Sigmoid colon (tissue), 4 donors: ENCODE results near the gene HRG.

Source experiments
- POLR2A ChIP-seq, 2 donors: fragments of 450-650 bp; IDR thresholded peaks; one replicate each; pipeline ENCODE4 v1.6.1; 2016; ENCODE audit warnings: antibody characterized with exemption in 2 of 2, mild to moderate bottlenecking in 2 of 2, moderate library complexity in 2 of 2
- POLR2AphosphoS5 ChIP-seq, 4 donors: sonication (generic); formaldehyde crosslinking; IDR thresholded peaks; one replicate each; pipeline ENCODE4 v1.6.1; 2017; ENCODE audit warnings: antibody characterized with exemption in 4 of 4
- TF ChIP-seq, protein P1 (sequence below), 4 experiments: fragments of 450-650 bp in 3 of 4; fragments of 200-600 bp in 1 of 4; IDR thresholded peaks; one replicate each; pipeline ENCODE4 v1.5.1; 2016 to 2019; ENCODE audit warnings: antibody characterized with exemption in 4 of 4, mild to moderate bottlenecking in 3 of 4, moderate library complexity in 2 of 4

DNA sequence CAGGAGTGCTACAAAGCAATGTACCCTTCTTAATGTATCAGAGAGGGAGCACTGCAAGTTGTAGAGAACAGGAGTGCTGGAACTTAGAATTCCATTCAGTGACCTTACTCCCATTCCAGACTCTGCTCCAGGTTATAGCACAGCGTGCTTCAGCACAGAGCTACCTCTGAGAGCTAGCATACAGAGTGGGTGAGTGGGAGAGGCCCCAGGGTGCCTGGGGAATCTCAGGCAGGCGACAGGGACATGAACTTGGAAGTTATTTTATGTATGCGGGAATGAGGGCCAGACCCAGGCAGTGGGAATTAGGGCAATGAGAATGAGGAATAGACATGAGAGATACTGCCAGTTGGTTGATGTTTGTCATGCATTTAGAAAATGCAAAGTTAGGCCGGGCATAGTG, 47.7 kb downstream of the HRG start:
- TF ChIP-seq, protein P1, sequence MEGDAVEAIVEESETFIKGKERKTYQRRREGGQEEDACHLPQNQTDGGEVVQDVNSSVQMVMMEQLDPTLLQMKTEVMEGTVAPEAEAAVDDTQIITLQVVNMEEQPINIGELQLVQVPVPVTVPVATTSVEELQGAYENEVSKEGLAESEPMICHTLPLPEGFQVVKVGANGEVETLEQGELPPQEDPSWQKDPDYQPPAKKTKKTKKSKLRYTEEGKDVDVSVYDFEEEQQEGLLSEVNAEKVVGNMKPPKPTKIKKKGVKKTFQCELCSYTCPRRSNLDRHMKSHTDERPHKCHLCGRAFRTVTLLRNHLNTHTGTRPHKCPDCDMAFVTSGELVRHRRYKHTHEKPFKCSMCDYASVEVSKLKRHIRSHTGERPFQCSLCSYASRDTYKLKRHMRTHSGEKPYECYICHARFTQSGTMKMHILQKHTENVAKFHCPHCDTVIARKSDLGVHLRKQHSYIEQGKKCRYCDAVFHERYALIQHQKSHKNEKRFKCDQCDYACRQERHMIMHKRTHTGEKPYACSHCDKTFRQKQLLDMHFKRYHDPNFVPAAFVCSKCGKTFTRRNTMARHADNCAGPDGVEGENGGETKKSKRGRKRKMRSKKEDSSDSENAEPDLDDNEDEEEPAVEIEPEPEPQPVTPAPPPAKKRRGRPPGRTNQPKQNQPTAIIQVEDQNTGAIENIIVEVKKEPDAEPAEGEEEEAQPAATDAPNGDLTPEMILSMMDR (IDR thresholded peaks at IDR 0.05): no peak
- TF ChIP-seq POLR2A (IDR thresholded peaks at IDR 0.05) (no peak), POLR2AphosphoS5 (IDR thresholded peaks at IDR 0.05) (no peak)
